Tibial artery (tissue), 4 donors: ENCODE results near the gene MACROD2.

Source experiments
- DNase-seq, 2 donors: peaks; one replicate each; pipeline ENCODE4 v3.0.0-alpha.2; 2019
- H3K27ac ChIP-seq, 2 donors: fragments of 200-600 bp; sonication (generic) in 1 of 2; 1 replicate in 1 of 2; 2 replicates in 1 of 2; pipeline ENCODE4 v1.5.1; 2018 to 2019; ENCODE audit warnings: mild to moderate bottlenecking in 1 of 2
- H3K27me3 ChIP-seq, 2 donors: fragments of 200-600 bp; sonication (generic) in 1 of 2; one replicate each; pipeline versions ENCODE4 v1.5.1 to v1.6.0; 2016 to 2019
- H3K36me3 ChIP-seq, 3 donors: fragments of 200-600 bp; sonication (generic) in 2 of 3; one replicate each; pipeline ENCODE4 v1.5.1; 2016 to 2019; ENCODE audit warnings: mild to moderate bottlenecking in 2 of 3
- H3K4me1 ChIP-seq, 4 donors: fragments of 200-600 bp; sonication (generic) in 2 of 4; 1 replicate in 3 of 4; 2 replicates in 1 of 4; pipeline ENCODE4 v1.5.1; 2016 to 2019
- H3K4me3 ChIP-seq, 2 donors: fragments of 200-600 bp; sonication (generic) in 1 of 2; 1 replicate in 1 of 2; 2 replicates in 1 of 2; pipeline ENCODE4 v1.5.1; 2018 to 2019; ENCODE audit warnings: mild to moderate bottlenecking in 2 of 2
- H3K9me3 ChIP-seq, 3 donors: fragments of 200-600 bp; sonication (generic) in 1 of 3; one replicate each; pipeline ENCODE4 v1.5.1; 2016 to 2019
- CTCF ChIP-seq, 2 experiments: fragments of 200-600 bp in 1 of 2; fragments of 450-650 bp in 1 of 2; IDR thresholded peaks; one replicate each; pipeline ENCODE4 v1.5.1; 2017 to 2019; ENCODE audit warnings: antibody characterized with exemption in 2 of 2, mild to moderate bottlenecking in 1 of 2, moderate library complexity in 1 of 2
- intact Hi-C: fragments of 100-400 bp; cut with DNase I; formaldehyde crosslinking; loops from one replicate; pipeline ENCODE4 v1.15.0; 2023; ENCODE audit warnings: low total_unique reads

The MACROD2 gene

DNA sequence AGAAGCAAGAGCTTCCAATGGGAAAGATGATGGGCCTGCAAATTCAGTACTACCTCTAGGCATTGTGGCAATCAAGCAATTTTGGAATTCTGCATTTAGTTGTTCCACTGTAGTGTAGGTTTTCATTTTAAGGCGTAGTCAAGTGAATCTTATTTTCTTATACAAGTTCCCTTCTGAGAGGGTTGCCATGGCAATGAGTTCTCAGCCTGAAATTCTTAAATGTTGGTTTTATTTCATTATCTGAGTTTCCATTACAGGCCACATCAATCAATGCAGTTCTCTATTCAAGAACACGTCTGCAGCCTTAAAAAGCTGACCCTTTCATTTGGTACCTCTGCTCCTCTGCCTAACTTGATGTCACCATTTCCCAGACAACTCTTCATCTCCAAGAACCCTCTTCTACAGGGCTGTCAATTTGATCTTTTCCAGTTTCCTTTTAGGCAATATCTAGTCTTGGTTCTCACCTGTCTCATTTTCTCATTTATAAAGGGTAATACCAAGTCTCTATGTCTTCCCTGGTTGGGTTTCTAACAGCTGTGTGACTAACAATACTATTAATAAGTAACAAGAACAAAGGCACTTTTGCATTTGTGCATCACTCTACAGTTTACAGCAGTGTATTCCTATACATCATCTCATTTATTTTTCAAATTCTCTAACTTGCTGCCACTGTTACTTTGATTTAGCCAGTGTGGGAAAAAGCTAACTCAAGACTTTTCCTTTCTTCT is 1240.3 kb downstream of the MACROD2 start:
- H3K4me1 ChIP-seq, result no peaks in the 10 kb centered on the region
- H3K27ac ChIP-seq, result no peak overlapping the region
- no peaks in the 10 kb centered on the region for H3K9me3 ChIP-seq
- intact Hi-C loops, result no loop called here
- no peaks in the 10 kb centered on the region for H3K27me3 ChIP-seq
- TF ChIP-seq CTCF (IDR thresholded peaks at IDR 0.05), result no peak
- no peaks in the 10 kb centered on the region for H3K36me3 ChIP-seq
- no peak overlapping the region for H3K4me3 ChIP-seq
- no peak for DNase-seq

- Histone ChIP-seq H3K36me3 (no peaks in the 10 kb centered on the region), H3K27ac (no peak overlapping the region), H3K27me3 (no peaks in the 10 kb centered on the region), H3K9me3 (no peaks in the 10 kb centered on the region), H3K4me3 (no peak overlapping the region), H3K4me1 (no peaks in the 10 kb centered on the region)
- no peak for DNase-seq
- no peak for TF ChIP-seq CTCF (IDR thresholded peaks at IDR 0.05)
- intact Hi-C loops, result no loop called here
These were observed 1241.5 kb downstream of the MACROD2 start for GRCh38 chr20:15236812-15237211.

DNA sequence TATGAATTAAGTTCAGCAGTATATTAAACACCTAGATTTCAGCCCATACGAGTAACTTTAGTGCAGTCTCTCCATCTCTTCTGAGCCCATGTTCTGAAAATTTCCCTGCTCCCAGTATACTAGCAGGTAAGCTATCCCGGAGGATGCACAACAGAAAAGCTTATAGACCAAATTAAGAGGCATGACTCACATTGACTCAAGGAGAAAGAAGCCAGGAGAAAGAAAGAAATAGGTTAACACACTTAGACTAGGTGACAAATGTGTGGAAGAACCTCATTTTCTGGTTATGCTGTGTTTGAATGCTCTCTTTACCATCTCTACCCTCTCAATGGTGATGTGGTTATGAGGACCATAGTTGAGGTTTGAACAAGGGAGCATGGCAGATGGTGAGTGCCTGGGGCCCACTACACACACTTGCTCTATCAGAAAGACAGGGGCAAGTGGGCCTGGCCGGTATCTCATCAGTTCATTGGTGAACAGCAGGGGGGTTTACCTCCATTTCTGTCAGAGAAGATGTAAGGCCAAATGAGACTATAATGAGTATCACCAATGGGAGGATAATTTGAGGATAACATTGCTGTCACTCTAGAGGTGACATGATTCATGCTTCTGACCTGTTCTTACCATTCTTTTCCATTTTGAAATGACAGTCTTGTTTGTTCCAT is 1244.4 kb downstream of the MACROD2 start:
- intact Hi-C loops, result no loop called here
- H3K4me3 ChIP-seq, result no peak overlapping the region
- no peak for TF ChIP-seq CTCF (IDR thresholded peaks at IDR 0.05)
- H3K36me3 ChIP-seq, result no peaks in the 10 kb centered on the region
- no peak overlapping the region for H3K27ac ChIP-seq
- DNase-seq, result no peak
- no peaks in the 10 kb centered on the region for H3K27me3 ChIP-seq
- no peaks in the 10 kb centered on the region for H3K9me3 ChIP-seq
- no peaks in the 10 kb centered on the region for H3K4me1 ChIP-seq

DNA sequence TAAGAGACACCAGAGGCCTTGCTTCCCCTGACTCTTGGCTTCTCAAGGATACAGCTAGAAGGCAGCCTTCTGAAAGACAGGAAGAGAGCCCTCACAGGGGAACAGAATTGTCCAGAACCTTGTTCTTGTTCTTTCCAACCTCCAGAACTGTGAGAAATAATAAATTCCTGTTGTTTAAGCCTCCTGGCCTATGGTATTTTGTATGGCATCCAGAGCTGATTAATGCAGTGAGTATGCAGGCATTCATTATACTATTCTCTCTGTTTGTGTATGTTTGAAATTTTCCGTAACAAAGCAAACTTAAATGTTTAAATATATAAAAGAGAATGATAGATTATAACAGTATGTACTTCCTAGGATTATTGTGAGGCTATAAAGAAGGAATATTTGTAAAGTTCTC is 1245.5 kb downstream of the MACROD2 start:
- H3K36me3 ChIP-seq, result no peaks in the 10 kb centered on the region
- no peak overlapping the region for H3K27ac ChIP-seq
- intact Hi-C loops, result no loop called here
- no peak for DNase-seq
- H3K4me3 ChIP-seq, result no peak overlapping the region
- no peaks in the 10 kb centered on the region for H3K9me3 ChIP-seq
- no peaks in the 10 kb centered on the region for H3K27me3 ChIP-seq
- no peaks in the 10 kb centered on the region for H3K4me1 ChIP-seq
- TF ChIP-seq CTCF (IDR thresholded peaks at IDR 0.05), result no peak

DNA sequence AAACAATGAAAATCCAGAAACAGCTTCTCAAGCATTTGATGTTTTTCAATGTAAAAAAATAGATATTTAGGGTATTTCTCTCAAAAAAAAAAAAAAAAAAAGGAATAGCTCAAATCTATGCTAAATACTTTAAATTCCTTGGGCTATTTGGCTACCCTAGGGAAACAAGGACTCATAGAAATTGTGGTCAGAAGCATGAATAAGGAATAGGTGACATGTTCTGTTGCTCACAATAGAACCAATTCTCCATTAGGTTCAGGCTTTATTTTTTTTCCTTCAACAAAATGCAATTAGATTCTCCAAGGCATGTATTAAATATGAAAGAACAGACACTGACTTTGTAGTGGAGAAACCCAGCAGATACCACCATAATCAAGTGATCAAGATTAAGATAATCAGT is 1246.4 kb downstream of the MACROD2 start:
- no peaks in the 10 kb centered on the region for H3K9me3 ChIP-seq
- DNase-seq, result no peak
- no peak overlapping the region for H3K27ac ChIP-seq
- intact Hi-C loops, result no loop called here
- no peak overlapping the region for H3K4me3 ChIP-seq
- TF ChIP-seq CTCF (IDR thresholded peaks at IDR 0.05), result no peak
- no peaks in the 10 kb centered on the region for H3K4me1 ChIP-seq
- no peaks in the 10 kb centered on the region for H3K27me3 ChIP-seq
- H3K36me3 ChIP-seq, result no peaks in the 10 kb centered on the region
